Activated CD4-positive, alpha-beta memory T cell treated with anti-CD3 and anti-CD28 coated beads, Interleukin-2, amount 10 ng/mL, durations not matched to agents 7 days and 5 days (primary cell): Measurements from ENCODE around the gene ALPK3. TPM values are rescaled to one million over a fixed set of nuclear protein-coding genes. Genes with fewer than 3 reads are reported as not detected.
"Not testable (repeated sequence)": the region's sequence is repeated elsewhere in the genome, so short reads cannot be mapped to it uniquely, and the experiment has no call there.

Experiments used
- CTCF ChIA-PET: fragments of 350-600 bp; sonication (Branson Sonifier 250); formaldehyde crosslinking; loops from one replicate; lab custom pipeline; 2021; ENCODE audit warnings: antibody characterized with exemption, inconsistent platforms; lab: Charles Lee
- POLR2A ChIA-PET: fragments of 350-600 bp; sonication (Branson Sonifier 250); formaldehyde crosslinking; loops from one replicate; lab custom pipeline; 2021; ENCODE audit warnings: antibody characterized with exemption; lab: Charles Lee
- DNase-seq: peaks from one replicate; pipeline ENCODE4 v3.0.0-alpha.2; 2020
- H3K27ac Mint-ChIP-seq: one replicate; pipeline ENCODE4 v1.8.0; 2021; ENCODE audit warnings: mild to moderate bottlenecking, mixed read lengths
- H3K27me3 Mint-ChIP-seq: one replicate; pipeline ENCODE4 v1.8.0; 2021; ENCODE audit warnings: mixed read lengths
- H3K36me3 Mint-ChIP-seq: one replicate; pipeline ENCODE4 v1.8.0; 2021; ENCODE audit warnings: low read depth, mixed read lengths
- H3K4me1 Mint-ChIP-seq: one replicate; pipeline ENCODE4 v1.8.0; 2021; ENCODE audit warnings: mixed read lengths
- H3K4me3 Mint-ChIP-seq: one replicate; pipeline ENCODE4 v1.8.0; 2021; ENCODE audit warnings: mild to moderate bottlenecking, mixed read lengths
- H3K9me3 Mint-ChIP-seq: one replicate; pipeline ENCODE4 v1.8.0; 2021; ENCODE audit warnings: mixed read lengths
- total RNA-seq, 2 experiments: library from RNA; stranded (reverse); gene quantifications; one replicate each; pipeline ENCODE4 v1.2.3, GENCODE V29; 2021

The ALPK3 gene
- total RNA-seq, 2 experiments from 2014 or later = 0.20 TPM

- Mint-ChIP-seq H3K36me3 (no peaks in the 10 kb centered on the region), H3K9me3 (no peaks in the 10 kb centered on the region), H3K27ac (no peak overlapping the region), H3K4me1 (no peaks in the 10 kb centered on the region), H3K4me3 (no peak overlapping the region), H3K27me3 (no peaks in the 10 kb centered on the region)
- ChIA-PET POLR2A (no interaction called here), CTCF (interaction anchor here (0.9 kb wide), 1 partner anchor 15 kb away, joined by 3 read pairs; no protein-coding TSS in a partner anchor)
- DNase-seq = no peak
Observed at GRCh38 chr15:84863565-84864443, 46.6 kb downstream of the ALPK3 start.

DNA sequence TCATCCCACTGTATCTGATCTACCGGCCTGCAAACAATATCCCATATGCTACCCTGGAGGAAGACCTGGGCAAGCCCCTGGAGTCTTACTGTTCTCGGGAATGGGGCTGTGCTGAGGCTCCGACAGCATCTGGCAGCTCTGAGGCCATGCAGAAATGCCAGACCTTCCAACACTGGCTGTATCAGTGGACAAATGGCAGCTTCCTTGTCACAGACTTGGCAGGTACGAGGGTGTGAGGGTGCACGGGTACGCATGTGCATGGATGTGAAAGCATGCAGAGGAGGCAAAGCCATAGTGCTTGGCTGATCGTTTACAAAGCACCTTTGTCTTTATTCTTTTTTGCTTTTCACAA, 47.3 kb downstream of the ALPK3 start:
- DNase-seq = no peak
- no peaks in the 10 kb centered on the region for H3K36me3 Mint-ChIP-seq
- H3K27ac Mint-ChIP-seq = no peak overlapping the region
- CTCF ChIA-PET = interaction anchor here (0.9 to 1.8 kb wide), 3 partner anchors 14 to 276 kb away, joined by 3 to 4 read pairs (median 3); no protein-coding TSS in a partner anchor
- no peaks in the 10 kb centered on the region for H3K9me3 Mint-ChIP-seq
- POLR2A ChIA-PET = no interaction called here
- no peaks in the 10 kb centered on the region for H3K4me1 Mint-ChIP-seq
- no peak overlapping the region for H3K4me3 Mint-ChIP-seq
- no peaks in the 10 kb centered on the region for H3K27me3 Mint-ChIP-seq

- Mint-ChIP-seq H3K4me1 (no peaks in the 10 kb centered on the region), H3K27ac (no peak overlapping the region), H3K4me3 (no peak overlapping the region), H3K36me3 (no peaks in the 10 kb centered on the region), H3K9me3 (no peaks in the 10 kb centered on the region), H3K27me3 (no peaks in the 10 kb centered on the region)
- ChIA-PET CTCF (interaction anchor here (1.3 to 1.8 kb wide), 2 partner anchors 27 to 277 kb away, joined by 3 to 4 read pairs; no protein-coding TSS in a partner anchor), POLR2A (no interaction called here)
- no peak for DNase-seq
Observed at GRCh38 chr15:84865074-84865569, 48.0 kb downstream of the ALPK3 start.

DNA sequence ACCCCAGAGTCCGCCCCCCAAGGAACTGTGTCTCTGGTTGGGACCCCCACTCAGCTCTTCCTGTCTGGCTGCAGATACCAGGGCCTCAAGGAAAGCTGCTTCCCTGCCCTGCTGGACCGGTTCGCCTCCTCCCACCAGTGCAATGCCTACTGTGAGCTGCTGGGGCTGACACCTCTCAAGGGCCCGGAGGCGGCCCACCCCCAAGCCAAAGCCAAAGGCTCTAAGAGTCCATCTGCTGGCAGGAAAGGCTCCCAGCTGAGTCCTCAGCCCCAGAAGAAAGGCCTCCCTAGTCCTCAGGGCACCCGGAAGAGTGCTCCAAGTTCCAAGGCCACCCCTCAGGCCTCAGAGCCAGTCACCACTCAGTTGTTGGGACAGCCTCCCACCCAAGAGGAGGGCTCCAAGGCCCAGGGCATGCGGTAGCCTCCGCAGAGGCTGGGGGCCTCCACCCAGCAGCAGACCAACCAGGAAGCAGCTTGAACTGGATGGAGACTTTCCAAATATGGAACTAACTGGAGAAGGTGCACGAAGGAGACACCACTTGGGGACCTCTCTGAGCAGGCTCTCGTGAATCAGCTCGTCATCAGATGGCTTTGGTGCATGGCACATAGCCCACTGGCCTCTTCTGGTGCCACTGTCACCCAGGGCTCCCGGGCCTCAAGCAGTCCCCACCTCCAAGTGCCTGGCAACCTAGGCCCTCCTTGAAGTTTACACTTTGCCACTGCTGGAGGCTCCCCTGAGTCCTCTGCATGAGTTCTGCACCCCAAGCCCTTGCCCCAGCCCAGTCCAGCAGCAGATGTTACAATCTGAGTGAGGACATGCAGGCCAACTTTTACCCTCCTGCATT, 51.1 kb downstream of the ALPK3 start:
- H3K27ac Mint-ChIP-seq = no peak overlapping the region
- DNase-seq = no peak
- ChIA-PET CTCF (interaction anchor here (0.6 kb wide), 1 partner anchor 10 kb away, joined by 3 read pairs; no protein-coding TSS in a partner anchor), POLR2A (no interaction called here)
- no peaks in the 10 kb centered on the region for H3K36me3 Mint-ChIP-seq
- peaks cover 1% of the 10 kb centered on the region for H3K27me3 Mint-ChIP-seq
- no peaks in the 10 kb centered on the region for H3K4me1 Mint-ChIP-seq
- H3K4me3 Mint-ChIP-seq = no peak overlapping the region
- H3K9me3 Mint-ChIP-seq = no peaks in the 10 kb centered on the region

DNA sequence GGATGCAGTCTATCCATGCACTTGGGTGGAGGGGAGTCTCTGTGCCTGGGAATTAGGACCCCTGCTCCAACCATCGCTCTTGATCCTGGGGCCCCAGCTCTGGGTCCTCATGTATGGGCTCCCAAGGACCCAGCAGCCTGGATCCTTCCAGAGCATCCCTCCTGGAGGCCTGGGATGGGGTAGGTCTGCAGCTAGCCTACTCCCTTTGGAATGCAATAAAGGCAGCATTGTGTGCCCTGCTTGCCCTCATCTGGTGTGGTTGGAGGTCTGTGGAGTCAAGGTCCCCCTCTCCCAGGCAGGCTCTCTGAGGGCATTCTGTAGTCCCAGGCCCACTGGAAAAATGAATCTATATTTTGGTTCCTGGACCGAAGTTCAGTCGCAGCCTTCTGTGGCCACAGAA, 52.4 kb downstream of the ALPK3 start:
- Mint-ChIP-seq H3K27ac (no peak overlapping the region), H3K4me3 (no peak overlapping the region), H3K9me3 (no peaks in the 10 kb centered on the region), H3K36me3 (no peaks in the 10 kb centered on the region), H3K27me3 (peaks cover 1% of the 10 kb centered on the region), H3K4me1 (no peaks in the 10 kb centered on the region)
- ChIA-PET POLR2A (no interaction called here), CTCF (no interaction called here)
- DNase-seq = no peak

DNA sequence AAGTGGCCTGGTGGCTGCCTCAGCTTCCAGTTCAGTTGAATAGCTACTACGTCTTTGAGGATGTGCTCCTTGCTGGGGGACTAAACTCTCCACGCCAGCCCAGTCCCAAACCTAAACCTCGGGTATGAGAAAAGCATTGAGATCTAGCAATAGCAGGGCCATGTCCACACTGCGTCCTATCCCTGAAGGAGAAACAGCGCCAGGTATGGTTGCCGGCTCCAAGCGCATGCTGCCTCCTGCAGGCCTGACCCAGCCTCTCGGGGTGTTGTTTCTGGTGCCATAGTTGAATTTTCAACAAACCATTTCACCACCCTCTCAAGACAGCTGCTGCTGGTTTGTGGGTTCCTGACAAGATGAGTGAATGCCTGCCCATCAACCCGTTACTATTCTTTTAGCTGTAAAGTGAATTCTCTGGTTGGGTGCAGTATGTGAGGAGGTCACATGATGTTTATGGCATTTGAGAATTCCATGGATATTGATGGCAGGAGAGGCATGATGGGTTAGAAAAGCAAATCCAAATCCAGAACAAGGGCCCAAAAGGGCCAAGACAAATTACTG, 54.4 kb downstream of the ALPK3 start:
- POLR2A ChIA-PET = no interaction called here
- H3K4me1 Mint-ChIP-seq = no peaks in the 10 kb centered on the region
- H3K27me3 Mint-ChIP-seq = peaks cover 1% of the 10 kb centered on the region
- DNase-seq = no peak
- CTCF ChIA-PET = interaction anchor here (2.0 kb wide), 1 partner anchor 273 kb away, joined by 6 read pairs; no protein-coding TSS in a partner anchor
- H3K4me3 Mint-ChIP-seq = no peak overlapping the region
- H3K9me3 Mint-ChIP-seq = no peaks in the 10 kb centered on the region
- no peaks in the 10 kb centered on the region for H3K36me3 Mint-ChIP-seq
- H3K27ac Mint-ChIP-seq = no peak overlapping the region

GRCh38 chr15:84872009-84872910, 55.1 kb downstream of the ALPK3 start:
- H3K4me3 Mint-ChIP-seq = no peak overlapping the region
- ChIA-PET POLR2A (interaction anchor here (1.1 kb wide), 1 partner anchor 137 kb away, joined by 3 read pairs; no protein-coding TSS in a partner anchor), CTCF (interaction anchor here (2.0 kb wide), 1 partner anchor 274 kb away, joined by 6 read pairs; no protein-coding TSS in a partner anchor)
- DNase-seq = no peak
- H3K4me1 Mint-ChIP-seq = no peaks in the 10 kb centered on the region
- no peaks in the 10 kb centered on the region for H3K9me3 Mint-ChIP-seq
- no peak overlapping the region for H3K27ac Mint-ChIP-seq
- peaks cover 1% of the 10 kb centered on the region for H3K27me3 Mint-ChIP-seq
- no peaks in the 10 kb centered on the region for H3K36me3 Mint-ChIP-seq

GRCh38 chr15:84873997-84874396, 56.8 kb downstream of the ALPK3 start:
- Mint-ChIP-seq H3K36me3 (no peaks in the 10 kb centered on the region), H3K27ac (no peak overlapping the region), H3K4me1 (no peaks in the 10 kb centered on the region), H3K27me3 (peaks cover 1% of the 10 kb centered on the region), H3K9me3 (no peaks in the 10 kb centered on the region), H3K4me3 (no peak overlapping the region)
- POLR2A ChIA-PET = no interaction called here
- CTCF ChIA-PET = no interaction called here
- DNase-seq = no peak

DNA sequence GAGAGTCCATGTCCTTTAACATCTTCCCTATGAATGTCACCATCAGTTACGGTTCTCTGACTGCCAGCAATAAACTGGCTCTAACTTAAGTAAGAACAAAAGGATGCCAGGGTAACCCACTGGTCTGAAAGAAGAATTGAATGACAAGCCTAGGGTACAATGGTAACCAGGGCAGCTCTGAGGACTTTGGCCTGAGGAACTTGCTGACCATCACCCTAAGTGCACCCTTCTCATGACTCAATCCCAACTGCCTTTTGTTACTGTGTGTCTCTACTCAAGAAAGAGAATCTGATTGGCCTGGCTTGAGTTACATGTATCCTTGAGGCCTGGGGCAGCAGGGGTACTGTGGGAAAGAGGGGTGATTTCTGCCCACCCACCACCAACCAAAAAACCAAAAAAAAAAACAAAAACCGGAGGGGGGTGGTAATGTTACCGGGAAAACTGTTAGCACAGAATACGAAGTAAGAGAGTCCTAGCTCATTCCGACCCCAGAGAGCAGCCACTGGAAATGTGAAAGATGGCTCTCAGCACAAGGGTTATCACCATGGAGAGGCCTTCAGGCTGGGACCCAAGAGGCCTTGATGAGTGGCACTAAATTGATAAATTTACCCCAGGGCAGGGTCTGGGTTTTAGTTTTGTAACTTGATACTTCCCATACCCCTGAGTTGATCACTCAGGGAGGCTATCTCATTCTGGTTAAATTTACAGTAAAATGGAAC, 58.0 kb downstream of the ALPK3 start:
- no peaks in the 10 kb centered on the region for H3K9me3 Mint-ChIP-seq
- no peak overlapping the region for H3K4me3 Mint-ChIP-seq
- peaks cover 1% of the 10 kb centered on the region for H3K27me3 Mint-ChIP-seq
- no peak overlapping the region for H3K27ac Mint-ChIP-seq
- ChIA-PET CTCF (no interaction called here), POLR2A (no interaction called here)
- no peaks in the 10 kb centered on the region for H3K4me1 Mint-ChIP-seq
- no peak for DNase-seq
- H3K36me3 Mint-ChIP-seq = no peaks in the 10 kb centered on the region

GRCh38 chr15:84876269-84876668, 59.1 kb downstream of the ALPK3 start:
- H3K4me1 Mint-ChIP-seq = no peaks in the 10 kb centered on the region
- POLR2A ChIA-PET = no interaction called here
- no peak for DNase-seq
- H3K9me3 Mint-ChIP-seq = no peaks in the 10 kb centered on the region
- H3K27ac Mint-ChIP-seq = no peak overlapping the region
- CTCF ChIA-PET = interaction anchor here (0.9 to 1.3 kb wide), 3 partner anchors 14 to 305 kb away, joined by 3 read pairs; no protein-coding TSS in a partner anchor
- H3K36me3 Mint-ChIP-seq = no peaks in the 10 kb centered on the region
- H3K4me3 Mint-ChIP-seq = no peak overlapping the region
- H3K27me3 Mint-ChIP-seq = no peaks in the 10 kb centered on the region

- H3K36me3 Mint-ChIP-seq, H3K27me3 Mint-ChIP-seq, H3K4me3 Mint-ChIP-seq, POLR2A ChIA-PET, H3K4me1 Mint-ChIP-seq, H3K27ac Mint-ChIP-seq, H3K9me3 Mint-ChIP-seq, DNase-seq: not testable (repeated sequence)
- CTCF ChIA-PET = interaction anchor here (0.7 to 3.1 kb wide), 14 partner anchors 10 to 294 kb away, joined by 3 to 18 read pairs (median 4); partner anchors contain the start of gene WDR73
Observed at GRCh38 chr15:84877701-84878100, 60.5 kb downstream of the ALPK3 start.
